Heart left ventricle (tissue), 13 donors: ENCODE data around the gene MNS1.

Experiments used
- POLR2A ChIP-seq, 2 donors: fragments of 450-650 bp; IDR thresholded peaks; one replicate each; pipeline ENCODE4 v1.6.1; 2017; ENCODE audit warnings: antibody characterized with exemption in 2 of 2, mild to moderate bottlenecking in 2 of 2, moderate library complexity in 2 of 2
- TF ChIP-seq, protein P1 (sequence below), 12 donors: fragments of 200-600 bp; sonication (generic) in 4 of 12; IDR thresholded peaks; one replicate each; pipeline versions ENCODE4 v1.5.0 to v1.8.0; 2018 to 2022; ENCODE audit warnings: antibody characterized with exemption in 12 of 12, mild to moderate bottlenecking in 5 of 12
- donor health status: ischemic (EF 13 %, LVEDD 7.1; RV severe dilation, severe dysfunction).
- donor health status: DM: no; HTN: yes; CAD: no.
- donor health status: DM: no; HTN: no; CAD: no.
- donor health status: ischemic (EF 25% LVEDD 6.9; RV normal size, moderate dysfunction).
- donor health status: ischemic (EF 25% LVEDD 5.7; RV mildly dilated, moderate dysfunction).
- donor health status: ischemic (EF 35%, LVEDD 5.7; RV mildly dilated, moderate dysfunction).
- donor health status: nonischemic (EF 11% LVEDD 7.7; RV severe dilation, severe dysfunction).
- donor health status: DM: yes; HTN: yes; CAD: no.
- donor health status: PGD.
- donor health status: ischemic (EF 29% LVEDD 5.4; RV normal size, mild dysfunction).
- donor health status: nonischemic (EF 23%, LVEDD 6.1; RV moderate dilation, normal function).

- TF ChIP-seq, protein P1, sequence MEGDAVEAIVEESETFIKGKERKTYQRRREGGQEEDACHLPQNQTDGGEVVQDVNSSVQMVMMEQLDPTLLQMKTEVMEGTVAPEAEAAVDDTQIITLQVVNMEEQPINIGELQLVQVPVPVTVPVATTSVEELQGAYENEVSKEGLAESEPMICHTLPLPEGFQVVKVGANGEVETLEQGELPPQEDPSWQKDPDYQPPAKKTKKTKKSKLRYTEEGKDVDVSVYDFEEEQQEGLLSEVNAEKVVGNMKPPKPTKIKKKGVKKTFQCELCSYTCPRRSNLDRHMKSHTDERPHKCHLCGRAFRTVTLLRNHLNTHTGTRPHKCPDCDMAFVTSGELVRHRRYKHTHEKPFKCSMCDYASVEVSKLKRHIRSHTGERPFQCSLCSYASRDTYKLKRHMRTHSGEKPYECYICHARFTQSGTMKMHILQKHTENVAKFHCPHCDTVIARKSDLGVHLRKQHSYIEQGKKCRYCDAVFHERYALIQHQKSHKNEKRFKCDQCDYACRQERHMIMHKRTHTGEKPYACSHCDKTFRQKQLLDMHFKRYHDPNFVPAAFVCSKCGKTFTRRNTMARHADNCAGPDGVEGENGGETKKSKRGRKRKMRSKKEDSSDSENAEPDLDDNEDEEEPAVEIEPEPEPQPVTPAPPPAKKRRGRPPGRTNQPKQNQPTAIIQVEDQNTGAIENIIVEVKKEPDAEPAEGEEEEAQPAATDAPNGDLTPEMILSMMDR (IDR thresholded peaks at IDR 0.05), result no peak
- no peak for TF ChIP-seq POLR2A (IDR thresholded peaks at IDR 0.05)
Observed at GRCh38 chr15:56383010-56383409, 81.9 kb downstream of the MNS1 start.
